ENCODE results near the gene NFYC.

The NFYC gene

GRCh38 chr1:40772146-40772955 is 80.8 kb downstream of the NFYC start:
- TF ChIP-seq CTCF (IDR thresholded peaks at IDR 0.05; ENCODE audit: control insufficient read depth, extremely low read depth, insufficient read depth) = no peak
- H3K4me3 ChIP-seq (ENCODE audit: low read depth, low read length) = no peak overlapping the region
- DNase-seq (ENCODE audit: low read depth) = no peak

- DNase-seq (ENCODE audit: low read depth) = no peak
- no peak for TF ChIP-seq CTCF (IDR thresholded peaks at IDR 0.05; ENCODE audit: control insufficient read depth, extremely low read depth, insufficient read depth)
- no peak overlapping the region for H3K4me3 ChIP-seq (ENCODE audit: low read depth, low read length)
Measured at GRCh38 chr1:40773748-40774265, 82.3 kb downstream of the NFYC start.

- DNase-seq (ENCODE audit: low read depth) = no peak
- TF ChIP-seq CTCF (IDR thresholded peaks at IDR 0.05; ENCODE audit: control insufficient read depth, extremely low read depth, insufficient read depth) = peak; percentile 82
- H3K4me3 ChIP-seq (ENCODE audit: low read depth, low read length) = no peak overlapping the region
Measured at GRCh38 chr1:40774266-40774998, 82.9 kb downstream of the NFYC start.

- no peak overlapping the region for H3K4me3 ChIP-seq (ENCODE audit: low read depth, low read length)
- no peak for TF ChIP-seq CTCF (IDR thresholded peaks at IDR 0.05; ENCODE audit: control insufficient read depth, extremely low read depth, insufficient read depth)
- no peak for DNase-seq (ENCODE audit: low read depth)
Measured at GRCh38 chr1:40776236-40777072, 85.0 kb downstream of the NFYC start.

GRCh38 chr1:40777224-40777970 is 85.9 kb downstream of the NFYC start:
- H3K4me3 ChIP-seq (ENCODE audit: low read depth, low read length) = no peak overlapping the region
- no peak for TF ChIP-seq CTCF (IDR thresholded peaks at IDR 0.05; ENCODE audit: control insufficient read depth, extremely low read depth, insufficient read depth)
- DNase-seq (ENCODE audit: low read depth) = no peak

All from LNCaP clone FGC (cell line).